Tibial nerve (tissue), 3 donors: ENCODE results near the gene TEX264.

Experiments
- POLR2A ChIP-seq, 2 donors: fragments of 450-650 bp; IDR thresholded peaks; one replicate each; pipeline ENCODE4 v1.6.1; 2017; ENCODE audit warnings: antibody characterized with exemption in 2 of 2, mild to moderate bottlenecking in 2 of 2, moderate library complexity in 2 of 2
- TF ChIP-seq, protein P1 (sequence below), 5 experiments: fragments of 200-600 bp in 3 of 5; fragments of 450-650 bp in 2 of 5; sonication (generic) in 3 of 5; IDR thresholded peaks; one replicate each; pipeline ENCODE4 v1.5.1; 2016 to 2019; ENCODE audit warnings: antibody characterized with exemption in 5 of 5, mild to moderate bottlenecking in 3 of 5, moderate library complexity in 2 of 5

- TF ChIP-seq, protein P1, sequence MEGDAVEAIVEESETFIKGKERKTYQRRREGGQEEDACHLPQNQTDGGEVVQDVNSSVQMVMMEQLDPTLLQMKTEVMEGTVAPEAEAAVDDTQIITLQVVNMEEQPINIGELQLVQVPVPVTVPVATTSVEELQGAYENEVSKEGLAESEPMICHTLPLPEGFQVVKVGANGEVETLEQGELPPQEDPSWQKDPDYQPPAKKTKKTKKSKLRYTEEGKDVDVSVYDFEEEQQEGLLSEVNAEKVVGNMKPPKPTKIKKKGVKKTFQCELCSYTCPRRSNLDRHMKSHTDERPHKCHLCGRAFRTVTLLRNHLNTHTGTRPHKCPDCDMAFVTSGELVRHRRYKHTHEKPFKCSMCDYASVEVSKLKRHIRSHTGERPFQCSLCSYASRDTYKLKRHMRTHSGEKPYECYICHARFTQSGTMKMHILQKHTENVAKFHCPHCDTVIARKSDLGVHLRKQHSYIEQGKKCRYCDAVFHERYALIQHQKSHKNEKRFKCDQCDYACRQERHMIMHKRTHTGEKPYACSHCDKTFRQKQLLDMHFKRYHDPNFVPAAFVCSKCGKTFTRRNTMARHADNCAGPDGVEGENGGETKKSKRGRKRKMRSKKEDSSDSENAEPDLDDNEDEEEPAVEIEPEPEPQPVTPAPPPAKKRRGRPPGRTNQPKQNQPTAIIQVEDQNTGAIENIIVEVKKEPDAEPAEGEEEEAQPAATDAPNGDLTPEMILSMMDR (IDR thresholded peaks at IDR 0.05) = no peak
- TF ChIP-seq POLR2A (IDR thresholded peaks at IDR 0.05) = no peak
Observed at GRCh38 chr3:51691021-51691420, 20.0 kb downstream of the TEX264 start.
